ENCODE results near the gene TRANK1.

- TF ChIP-seq CTCF (IDR thresholded peaks at IDR 0.05 in 2 of 3, conservative IDR thresholded peaks at IDR 0.05 in 1 of 3; ENCODE audit: borderline replicate concordance in 1 of 3, insufficient read depth in 1 of 3, low read depth in 2 of 3, low read length in 2 of 3) (no peak), POLR2A (IDR thresholded peaks at IDR 0.05; ENCODE audit: borderline replicate concordance, extremely low read depth, insufficient read depth, insufficient read length) (no peak), EZH2 (IDR thresholded peaks at IDR 0.05) (no peak), FOSL1 (IDR thresholded peaks at IDR 0.05; ENCODE audit: low read depth) (no peak), REST (IDR thresholded peaks at IDR 0.05; ENCODE audit: low read depth) (no peak), EGR1 (IDR thresholded peaks at IDR 0.05; ENCODE audit: low read depth) (no peak), SP1 (IDR thresholded peaks at IDR 0.05; ENCODE audit: low read depth) (no peak), EZH2phosphoT487 (IDR thresholded peaks at IDR 0.05; ENCODE audit: borderline replicate concordance) (no peak), ATF3 (IDR thresholded peaks at IDR 0.05) (no peak), YY1 (IDR thresholded peaks at IDR 0.05; ENCODE audit: extremely low read depth, insufficient replicate concordance, low read depth, low read length) (no peak), CEBPB (IDR thresholded peaks at IDR 0.05; ENCODE audit: low read depth) (no peak)
These were observed 15.0 kb upstream of the TRANK1 start for GRCh38 chr3:36959821-36960220.
